GM19468 (cell line): Measurements from ENCODE around the gene MTA1.

Source experiments
- ATAC-seq: cut with Tn5 transposase; IDR thresholded peaks from one replicate; pipeline ENCODE4 v1.9.1; 2021; ENCODE audit warnings: mild to moderate bottlenecking, moderate library complexity, moderate number of reproducible peaks; ENCODE audit not compliant: unreplicated experiment; ENCODE audit errors: extremely low read depth

The MTA1 gene

DNA sequence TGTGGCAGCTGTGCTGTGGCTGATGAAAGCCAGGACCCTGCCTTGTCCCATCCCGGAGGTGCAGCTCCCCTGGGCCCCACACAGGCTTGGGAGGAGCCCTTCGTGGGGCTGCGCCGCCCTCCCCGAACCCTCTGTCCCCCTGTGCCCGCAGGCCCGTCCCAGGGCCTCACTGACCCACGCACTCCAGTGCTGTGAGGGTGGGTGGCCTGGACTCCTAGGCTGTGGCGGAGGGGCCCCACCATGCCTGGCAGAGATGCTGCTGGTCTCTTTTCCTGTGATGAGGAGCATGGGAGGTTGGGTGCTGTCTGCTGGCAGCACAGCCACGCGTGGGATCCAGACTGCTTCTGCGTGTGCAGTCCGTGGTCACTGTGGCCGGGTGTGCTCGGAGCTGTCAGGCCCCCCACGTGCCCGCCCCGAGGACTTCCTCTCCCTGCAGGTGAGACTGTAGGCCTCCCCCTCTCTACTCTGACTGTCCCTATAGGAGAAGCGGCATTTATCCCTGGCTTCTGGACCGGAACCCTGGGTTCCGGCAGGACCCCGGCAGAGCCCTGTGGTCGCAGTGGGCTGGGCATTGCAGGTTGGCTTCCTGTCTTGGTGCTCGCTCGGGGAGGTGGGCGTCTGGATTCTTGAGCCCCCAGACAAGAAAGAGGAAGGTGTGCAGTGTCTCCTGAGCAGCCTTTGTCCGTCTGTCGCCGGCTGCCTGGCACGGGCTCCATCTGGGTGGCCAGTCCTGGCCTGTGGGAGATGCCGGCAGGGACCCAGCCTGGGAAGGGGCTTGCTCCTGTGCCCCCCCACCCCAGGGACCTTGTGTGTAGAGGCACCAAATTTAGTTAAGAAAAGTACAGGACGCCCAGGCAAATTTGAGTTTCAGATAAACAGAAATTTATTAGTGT is 2.3 kb downstream of the MTA1 start:
- ATAC-seq = no peak

DNA sequence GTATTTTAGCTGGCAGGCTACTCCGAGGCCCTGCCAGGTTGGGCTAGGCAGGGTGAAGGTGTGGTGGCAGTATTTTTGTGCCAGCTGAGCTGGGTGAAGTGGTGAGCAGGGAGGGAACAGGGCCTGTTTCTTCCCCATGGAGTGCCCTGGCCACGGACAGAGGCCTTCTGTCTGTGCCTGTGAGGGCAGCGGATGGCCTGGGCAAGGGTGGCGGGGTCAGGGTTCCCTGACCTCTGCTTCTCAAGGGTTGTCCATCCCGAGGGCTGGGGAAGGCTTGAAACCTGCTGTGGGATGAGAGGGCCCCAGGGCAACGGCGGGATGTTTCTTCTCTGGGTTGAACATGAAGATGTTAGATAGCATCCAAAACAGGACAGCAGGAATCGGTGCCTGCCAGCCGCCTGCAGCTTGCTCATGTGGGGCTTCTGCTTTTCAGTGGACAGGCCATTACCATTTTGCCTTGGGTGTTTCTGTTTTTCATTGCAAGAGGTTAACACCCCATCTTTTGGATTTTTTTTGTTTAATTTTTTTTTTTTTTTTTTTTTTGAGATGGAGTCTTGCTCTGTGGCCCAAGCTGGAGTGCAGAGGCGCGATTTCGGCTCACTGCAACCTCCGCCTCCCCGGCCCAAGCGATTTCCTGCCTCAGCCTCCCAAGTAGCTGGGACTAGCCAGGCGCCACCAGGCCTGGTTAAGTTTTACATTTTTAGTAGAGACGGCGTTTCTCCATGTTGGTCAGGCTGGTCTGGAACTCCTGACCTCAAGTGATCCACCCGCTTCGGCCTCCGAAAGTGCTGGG is 3.3 kb downstream of the MTA1 start:
- no peak for ATAC-seq

DNA sequence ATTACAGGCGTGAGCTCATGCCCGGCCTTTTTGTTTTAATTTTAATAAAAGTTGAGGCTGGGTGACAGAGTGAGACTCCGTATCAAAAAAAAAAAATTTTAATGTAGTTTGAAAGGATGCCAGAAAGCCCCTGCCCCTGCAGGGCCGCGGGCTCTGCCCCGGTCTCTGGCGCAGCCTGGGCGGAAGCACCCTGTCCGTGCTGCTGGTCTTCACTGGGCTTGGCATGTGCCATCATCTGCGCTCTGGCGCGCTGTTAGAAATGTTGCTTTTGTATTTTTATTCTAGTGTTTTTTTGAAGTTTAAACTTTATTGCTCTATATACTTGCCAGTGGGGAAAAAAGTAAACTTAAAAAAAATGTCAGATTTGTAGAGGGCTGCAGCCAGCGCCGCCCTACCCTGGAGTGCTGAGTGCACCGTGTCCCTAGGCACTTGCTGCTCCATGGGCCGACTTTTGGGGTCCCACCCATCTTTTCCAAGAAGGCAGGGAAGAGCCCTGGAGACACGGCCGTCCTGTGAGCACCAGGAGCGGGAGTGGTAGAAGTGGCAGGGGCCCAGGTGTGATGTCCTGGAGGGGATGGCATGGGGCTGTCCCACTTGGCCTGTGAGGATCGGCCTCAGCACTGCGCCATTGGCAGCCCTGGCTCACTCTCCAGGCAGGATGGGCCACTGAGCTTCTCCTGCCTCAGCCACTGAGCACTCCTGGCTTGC is 4.0 kb downstream of the MTA1 start:
- ATAC-seq = no peak

DNA sequence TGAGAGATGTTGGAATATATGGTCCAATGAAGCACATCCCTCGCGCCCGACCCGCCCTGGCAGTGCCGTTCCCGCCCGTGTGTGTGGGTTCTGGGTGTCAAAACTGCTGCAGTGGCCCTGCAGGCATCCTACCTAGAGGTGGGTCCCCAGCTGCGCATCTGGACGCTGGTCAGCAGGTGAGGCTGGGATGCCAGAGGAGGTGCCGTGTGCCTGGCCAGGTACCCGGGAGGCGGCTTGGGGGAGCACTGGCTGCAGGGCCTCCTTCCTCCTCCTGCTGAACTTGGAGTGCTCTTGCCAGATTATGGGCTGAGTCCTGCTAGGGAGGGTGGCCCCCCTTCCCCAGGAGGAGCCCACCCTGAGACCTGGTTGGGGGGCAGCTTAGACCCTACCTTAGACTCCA is 5.2 kb downstream of the MTA1 start:
- no peak for ATAC-seq

DNA sequence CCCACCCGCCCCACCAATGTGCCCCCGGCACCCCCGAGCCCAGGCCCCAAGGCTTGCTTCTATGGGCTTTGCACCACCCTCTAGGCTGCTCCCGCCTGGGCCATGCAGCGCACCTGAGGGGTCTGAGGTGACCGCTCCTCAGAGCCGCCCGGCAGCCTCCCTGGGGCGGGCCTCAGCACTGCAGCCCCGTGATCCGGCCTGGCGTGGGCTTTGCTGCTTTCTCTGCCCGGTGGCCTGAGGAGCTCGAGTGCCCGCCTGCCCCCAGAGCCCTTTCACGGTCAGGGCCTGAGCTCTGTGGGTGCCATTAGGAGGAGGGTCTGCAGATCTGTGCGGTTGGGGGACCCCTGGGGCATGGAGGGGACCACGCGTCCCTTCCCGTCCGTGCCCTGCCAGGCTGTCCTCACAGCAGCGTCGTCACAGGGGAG is 6.2 kb downstream of the MTA1 start:
- no peak for ATAC-seq

DNA sequence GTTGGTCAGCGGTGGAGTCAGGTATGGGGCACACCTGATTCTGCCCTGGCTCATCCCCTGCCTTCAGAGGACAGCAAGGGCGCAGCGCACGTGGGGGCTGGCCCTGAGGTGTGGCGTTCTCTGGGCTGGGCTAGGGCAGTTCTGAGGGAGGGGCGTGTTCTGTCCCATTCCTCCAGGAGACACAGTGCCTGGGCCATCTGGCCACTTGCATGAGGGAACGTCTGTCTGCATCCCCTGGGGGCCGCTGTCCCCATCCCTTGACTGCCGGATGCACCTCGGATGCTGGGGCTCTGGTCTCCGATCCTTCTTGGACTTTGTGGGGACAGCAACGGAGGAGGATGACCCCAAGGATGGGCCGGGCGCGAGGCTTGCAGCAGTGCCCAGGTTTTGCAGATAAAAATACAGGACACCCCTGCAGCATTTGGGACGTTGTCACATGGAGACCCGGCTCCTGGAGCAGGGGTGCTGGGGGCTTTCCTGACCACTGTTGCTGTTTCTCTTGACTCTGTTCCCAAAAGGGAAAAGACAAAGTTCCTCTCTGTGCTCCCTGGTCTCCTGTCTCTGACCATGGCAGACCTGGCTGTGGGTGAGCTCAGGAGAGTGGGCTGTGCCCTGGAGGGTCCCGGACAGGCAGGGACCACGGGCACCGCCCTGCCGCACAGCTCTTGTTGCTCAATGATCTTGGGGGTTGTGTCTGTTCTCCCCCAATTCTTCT is 6.9 kb downstream of the MTA1 start:
- ATAC-seq = no peak

DNA sequence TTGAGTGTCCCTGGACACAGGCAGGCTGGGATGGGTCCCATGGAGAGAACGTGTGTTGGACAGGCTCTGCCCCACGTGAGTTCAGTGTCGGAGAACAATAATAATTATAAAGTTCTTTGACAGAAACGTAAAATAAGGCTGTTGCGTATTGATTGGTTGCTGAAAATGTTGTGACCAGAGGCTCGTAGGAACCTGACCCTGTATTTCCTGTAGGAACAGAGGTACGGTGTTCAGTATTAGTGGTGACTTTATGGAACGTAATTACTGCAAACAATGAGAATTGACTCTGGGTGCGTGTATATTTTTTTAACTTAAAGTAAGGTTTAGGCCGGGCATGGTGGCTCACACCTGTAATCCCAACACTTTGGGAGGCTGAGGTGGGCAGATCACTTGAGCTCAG is 7.8 kb downstream of the MTA1 start:
- ATAC-seq = no peak

DNA sequence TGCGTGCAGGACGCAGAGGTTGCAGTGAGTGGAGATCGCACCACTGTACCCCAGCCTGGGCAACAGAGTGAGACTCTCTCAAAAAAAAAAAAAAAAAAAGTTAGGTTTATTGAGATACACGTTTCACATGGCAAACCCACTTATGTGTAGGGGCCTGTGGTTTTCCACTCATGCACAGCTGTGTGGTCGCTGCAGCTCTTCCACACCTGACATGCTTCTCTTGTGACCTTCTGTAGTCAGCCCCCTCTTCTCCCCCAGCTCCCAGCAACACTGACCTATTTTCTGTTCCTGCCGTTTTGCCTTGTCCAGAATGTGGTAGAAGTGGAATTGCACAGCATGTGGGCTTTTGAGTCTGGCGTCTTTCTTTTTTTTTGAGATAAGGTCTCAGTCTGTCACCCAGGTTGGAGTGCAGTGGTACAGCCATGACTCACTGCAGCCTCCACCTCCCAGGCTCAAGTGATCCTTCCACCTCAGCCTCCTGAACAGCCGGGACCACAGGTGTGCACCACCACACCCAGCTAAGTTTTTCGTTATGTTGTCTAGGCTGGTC is 8.4 kb downstream of the MTA1 start:
- no peak for ATAC-seq

DNA sequence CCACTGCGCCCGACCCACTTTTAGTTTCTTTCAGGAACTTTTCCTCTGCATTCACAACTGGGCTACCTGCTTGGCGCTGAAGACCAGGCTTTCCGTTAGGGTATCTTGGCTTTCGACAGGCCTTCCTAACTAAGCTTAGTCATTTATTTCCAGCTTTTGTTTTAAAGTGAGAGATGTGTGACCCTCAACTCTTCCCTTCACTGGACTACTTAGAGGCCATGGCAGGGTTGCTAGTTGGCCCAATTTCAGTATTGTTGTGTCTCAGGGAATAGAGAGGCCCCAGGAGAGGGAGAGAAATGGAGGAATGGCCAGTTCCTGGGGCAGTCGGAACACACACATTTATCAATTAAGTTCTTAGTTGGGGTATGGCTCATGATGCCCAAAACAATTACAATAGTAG is 10.4 kb downstream of the MTA1 start:
- no peak for ATAC-seq

DNA sequence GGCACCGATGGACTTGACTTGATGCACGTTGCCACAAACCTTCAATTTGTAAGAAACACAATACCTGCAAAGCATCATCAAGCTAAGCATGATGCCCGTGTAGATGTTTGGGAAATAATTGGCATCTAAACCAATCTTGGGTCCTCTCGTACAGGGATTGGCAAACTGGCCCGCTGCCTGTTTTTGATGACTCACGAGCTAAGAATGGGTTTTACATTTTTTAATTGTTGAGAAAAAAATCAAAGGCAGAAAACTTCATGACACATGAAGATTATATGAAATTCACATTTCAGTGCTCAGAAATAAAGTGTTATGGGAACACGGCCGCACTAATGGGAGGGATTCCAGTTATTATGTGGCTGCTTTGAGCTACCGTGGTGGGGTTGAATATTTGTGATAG is 10.9 kb downstream of the MTA1 start:
- no peak for ATAC-seq

DNA sequence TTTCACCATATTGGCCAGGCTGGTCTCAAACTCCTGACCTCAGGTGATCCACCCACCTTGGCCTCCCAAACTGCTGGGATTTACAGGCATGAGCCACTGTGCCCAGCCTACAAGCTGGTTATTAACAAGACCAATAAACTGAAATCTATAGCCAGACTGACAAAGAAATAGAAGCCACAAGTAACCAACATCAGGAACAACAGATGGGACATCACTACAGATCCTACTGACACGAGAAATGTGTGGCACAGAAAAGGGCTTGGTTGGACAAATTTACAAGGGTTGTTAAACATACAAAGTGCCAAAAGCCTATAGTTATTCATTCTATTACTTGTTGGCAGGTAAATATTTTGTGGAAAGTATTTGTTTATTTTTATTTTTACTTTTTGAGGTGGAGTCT is 11.6 kb downstream of the MTA1 start:
- no peak for ATAC-seq

DNA sequence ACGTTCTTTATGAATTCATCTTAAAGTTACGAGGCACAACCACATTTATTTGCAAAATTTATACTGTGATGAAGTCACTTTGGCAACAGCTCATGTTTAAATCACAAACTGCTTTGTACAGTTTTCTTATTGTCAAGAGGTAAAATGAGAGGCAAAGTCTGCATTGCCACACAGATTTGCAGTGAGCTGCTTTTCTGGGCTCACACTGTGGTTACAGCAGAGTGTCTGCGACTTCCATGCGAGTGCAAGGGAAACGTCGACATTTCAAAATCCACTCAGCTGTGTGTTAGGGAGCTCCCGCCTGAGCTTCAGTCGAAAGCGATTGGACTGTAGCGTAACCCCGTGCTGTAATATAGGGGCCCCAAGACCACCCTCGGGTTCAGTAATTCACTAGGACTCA is 13.0 kb downstream of the MTA1 start:
- no peak for ATAC-seq

DNA sequence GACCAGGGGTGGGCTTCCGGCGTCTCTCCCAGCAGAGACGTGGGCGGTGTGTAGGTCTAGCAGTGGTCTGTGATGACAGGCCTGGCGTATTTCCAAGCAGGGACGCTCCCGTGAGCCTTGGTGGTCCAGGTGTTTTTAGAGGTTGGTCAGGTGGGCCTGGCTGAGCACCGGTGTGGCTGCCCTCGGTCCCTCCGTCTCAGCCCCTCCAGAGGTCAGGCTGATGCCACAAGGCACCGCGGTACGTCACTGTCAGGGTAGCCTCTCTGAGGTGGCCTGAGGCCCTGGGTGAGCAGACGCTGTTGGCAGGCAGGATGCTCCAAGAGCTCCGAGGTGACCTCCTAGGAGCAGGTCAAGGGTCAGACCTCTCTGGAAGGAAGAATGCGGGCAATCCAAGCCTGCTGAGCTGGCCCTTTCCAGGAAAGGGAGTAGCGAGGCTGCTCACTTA is 13.6 kb downstream of the MTA1 start:
- no peak for ATAC-seq

DNA sequence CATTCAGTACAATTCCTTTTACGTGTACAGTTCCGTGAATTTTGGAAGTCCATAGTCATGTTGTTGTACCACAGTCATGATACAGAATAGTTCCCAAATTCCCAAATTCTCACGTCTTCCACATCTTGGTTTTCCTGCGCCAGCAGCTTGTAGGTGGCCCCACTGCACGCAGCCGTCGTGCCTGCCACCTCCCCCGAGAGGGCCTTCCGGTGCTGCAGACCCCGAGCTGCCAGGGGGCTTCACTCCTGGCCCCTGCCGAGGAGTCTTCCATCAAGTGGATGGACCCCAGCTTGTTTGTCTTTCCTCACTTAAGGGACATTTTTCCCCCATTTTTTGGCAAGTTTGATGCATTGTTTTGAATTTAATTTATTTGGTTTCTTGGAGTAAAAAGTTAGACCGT is 16.8 kb downstream of the MTA1 start:
- ATAC-seq = no peak

DNA sequence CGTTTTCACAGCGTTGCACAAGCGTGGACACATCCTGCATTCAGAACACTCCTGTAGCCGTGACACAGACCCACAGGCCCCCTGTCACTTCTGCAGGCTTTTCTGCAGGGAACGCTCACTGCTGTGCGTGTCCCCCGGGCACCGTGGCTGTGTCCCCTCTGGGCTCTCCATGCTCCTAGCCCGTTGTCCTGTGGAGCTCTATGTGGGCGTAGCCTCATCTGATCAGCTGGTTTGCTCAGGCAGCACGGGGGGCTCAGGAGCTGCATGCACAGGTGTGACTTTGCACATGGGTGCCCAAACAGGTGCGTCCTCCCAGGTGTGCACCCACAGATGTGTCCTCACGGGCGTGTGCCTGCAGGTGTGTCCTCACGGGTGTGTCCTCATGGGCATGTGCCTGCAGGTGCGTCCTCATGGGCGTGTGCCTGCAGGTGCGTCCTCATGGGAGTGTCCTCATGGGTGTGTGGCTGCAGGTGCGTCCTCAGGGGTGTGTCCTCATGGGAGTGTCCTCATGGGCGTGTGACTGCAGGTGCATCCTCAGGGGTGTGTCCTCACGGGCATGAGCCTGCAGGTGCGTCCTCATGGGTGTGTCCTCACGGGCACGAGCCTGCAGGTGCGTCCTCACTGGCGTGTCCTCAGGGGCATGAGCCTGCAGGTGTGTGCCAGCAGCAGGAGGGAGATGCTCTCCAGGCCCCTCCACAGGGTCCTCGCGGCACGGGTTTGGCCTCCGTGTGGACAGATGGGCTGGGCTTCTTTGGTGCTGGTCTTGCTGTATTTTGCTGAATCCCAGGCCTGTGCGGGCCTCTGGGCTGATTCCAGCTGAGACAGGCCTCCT is 17.5 kb downstream of the MTA1 start:
- ATAC-seq = no peak

DNA sequence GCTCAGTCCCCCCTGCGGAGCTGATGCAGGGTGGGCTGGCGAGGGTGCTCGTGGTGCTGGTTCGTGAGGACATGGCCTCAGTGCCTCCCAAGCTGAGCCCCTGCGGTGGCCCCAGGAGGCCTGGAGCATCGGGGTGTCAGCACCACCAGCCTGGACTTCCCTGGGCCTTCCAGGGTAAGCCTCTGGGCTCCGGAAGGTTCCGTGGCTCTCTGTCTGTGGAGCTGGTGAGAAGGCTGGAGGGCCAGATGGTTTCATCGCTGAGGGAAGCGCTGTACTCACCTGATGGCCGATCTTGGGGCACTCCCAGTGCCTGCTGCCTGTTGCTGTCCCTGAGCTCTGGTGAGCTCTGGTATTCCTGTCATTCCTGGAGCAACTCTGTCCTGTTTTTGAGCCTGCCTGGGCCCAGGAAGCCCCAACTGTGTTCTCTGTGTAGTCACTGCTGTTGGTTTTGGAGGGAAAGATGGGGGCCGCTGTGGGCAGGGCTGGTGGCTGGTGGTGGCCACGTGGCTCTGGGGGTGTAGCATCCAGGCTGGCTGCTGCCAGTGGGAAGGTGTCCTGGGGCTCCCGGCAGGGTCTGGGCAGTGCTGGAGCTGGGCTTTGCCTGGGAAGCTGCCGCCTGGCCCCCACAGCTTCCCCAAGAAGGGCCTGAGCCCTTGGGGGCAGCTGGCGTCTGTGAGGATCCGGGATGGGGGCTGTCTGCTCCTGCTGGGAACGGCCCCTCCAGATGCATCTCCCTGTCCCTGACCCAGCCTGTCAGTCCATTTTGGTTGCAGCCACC is 18.3 kb downstream of the MTA1 start:
- ATAC-seq = no peak

DNA sequence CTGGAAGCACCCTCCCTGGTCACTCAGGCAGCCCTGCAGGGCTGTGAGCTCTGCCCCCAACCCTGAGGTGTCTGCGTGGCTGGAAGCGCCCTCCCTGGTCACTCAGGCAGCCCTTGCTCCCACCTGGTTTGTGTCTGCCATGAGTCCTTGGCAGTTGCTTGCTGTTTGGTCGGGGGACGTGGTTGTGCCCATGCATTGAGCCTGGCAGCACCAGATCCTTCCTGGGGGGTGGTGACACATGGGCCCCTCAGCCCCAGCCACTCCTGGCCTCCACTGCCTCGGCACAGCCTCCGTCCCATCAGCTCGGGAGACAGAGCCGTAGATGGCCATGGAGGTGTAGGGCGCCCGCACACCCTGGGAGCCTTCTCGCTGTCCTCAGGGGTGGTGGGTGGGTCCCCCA is 19.6 kb downstream of the MTA1 start:
- no peak for ATAC-seq
